NCI-H748 (cell line): Measurements from ENCODE around the gene HNRNPM.
"Not testable (repeated sequence)": the region's sequence is repeated elsewhere in the genome, so short reads cannot be mapped to it uniquely, and the experiment has no call there.

Experiments
- DNase-seq: peaks from one replicate; lab custom pipeline; 2025; ENCODE audit not compliant: unreplicated experiment; lab: John Stamatoyannopoulos, UW

Gene HNRNPM, protein sequence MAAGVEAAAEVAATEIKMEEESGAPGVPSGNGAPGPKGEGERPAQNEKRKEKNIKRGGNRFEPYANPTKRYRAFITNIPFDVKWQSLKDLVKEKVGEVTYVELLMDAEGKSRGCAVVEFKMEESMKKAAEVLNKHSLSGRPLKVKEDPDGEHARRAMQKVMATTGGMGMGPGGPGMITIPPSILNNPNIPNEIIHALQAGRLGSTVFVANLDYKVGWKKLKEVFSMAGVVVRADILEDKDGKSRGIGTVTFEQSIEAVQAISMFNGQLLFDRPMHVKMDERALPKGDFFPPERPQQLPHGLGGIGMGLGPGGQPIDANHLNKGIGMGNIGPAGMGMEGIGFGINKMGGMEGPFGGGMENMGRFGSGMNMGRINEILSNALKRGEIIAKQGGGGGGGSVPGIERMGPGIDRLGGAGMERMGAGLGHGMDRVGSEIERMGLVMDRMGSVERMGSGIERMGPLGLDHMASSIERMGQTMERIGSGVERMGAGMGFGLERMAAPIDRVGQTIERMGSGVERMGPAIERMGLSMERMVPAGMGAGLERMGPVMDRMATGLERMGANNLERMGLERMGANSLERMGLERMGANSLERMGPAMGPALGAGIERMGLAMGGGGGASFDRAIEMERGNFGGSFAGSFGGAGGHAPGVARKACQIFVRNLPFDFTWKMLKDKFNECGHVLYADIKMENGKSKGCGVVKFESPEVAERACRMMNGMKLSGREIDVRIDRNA

DNA sequence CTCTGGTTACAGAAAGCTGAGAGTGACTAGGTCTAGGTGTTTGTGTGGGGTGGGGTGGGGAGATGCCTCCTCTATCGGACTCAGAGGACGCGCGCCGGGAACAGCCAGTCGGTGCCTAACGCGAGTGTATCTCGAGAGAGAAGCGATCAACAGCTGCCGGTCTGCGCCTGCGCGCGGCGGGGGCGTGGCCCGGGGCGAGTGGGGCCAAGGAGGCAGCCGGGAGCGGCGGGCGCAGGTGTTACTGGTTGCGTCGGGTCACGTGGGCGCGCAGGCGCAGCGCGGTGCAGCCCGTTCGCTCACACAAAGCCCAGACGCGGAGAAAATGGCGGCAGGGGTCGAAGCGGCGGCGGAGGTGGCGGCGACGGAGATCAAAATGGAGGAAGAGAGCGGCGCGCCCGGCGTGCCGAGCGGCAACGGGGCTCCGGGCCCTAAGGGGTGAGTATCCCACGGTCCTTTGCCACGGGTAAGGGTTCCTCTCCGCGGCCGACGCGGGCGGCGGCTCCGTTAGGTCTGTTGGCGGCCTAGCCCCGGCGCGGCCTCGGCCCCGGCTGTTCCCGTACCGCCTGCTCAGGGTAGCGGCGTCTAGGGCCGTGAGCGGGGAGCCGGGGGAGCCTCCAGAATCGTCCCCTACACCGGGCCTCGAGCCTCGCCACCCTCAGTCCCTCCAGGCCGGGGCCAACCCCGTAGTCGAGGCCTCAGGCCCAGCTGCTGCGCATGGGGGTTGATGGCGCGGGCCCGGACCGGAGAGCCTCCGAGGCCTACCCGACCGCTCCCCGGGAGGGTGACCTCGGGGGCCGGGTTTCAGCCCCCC lies at the start of gene HNRNPM:
Gene HNRNPM, plus strand, starts transcription at position 299 of the 811 bp plus-strand sequence. Its CDS starts 24 bp downstream, at position 323.
- DNase-seq = peak; percentile 97

DNA sequence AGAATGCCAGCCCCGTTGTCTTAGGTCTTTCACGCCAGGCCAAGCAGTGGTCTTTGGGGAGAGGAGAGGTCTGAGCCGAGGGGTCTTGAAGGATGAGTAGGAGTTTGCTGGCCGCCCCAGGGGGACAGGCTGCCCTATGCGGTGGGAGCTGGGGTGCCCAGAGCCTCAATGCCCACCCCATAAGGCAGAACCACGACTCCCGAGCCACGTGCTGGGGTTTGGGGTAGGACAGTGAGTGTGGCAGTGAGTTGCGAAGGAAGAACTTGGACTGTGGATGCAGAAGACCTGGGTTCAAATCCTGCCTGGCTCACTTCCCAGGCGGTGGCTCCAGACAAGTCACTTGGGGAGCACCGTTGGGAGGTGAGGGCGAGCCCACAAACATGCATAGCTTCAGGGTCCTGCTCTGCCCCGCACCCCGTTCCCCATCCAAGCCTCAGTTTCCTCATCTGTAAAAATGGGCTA lies 49.1 kb upstream of the HNRNPM start:
- no peak for DNase-seq

DNA sequence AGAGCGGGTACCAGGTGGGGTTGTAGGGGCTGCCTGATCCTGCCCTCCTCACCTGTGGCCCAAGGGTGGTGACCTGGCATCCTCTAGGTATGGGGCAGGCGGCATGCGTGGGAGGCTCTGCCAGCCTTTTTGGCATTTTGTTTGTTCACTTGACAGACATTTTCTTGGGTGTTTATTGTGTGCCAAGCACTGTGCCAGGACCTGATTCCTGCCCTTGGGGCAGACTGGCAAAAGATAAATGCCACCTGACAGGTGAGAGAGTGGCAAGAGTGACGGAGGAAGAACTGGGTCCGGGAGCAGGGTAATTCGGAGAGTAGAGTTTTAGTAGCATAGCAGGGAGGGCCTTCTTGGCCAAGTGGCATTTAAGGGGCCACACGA lies 48.6 kb upstream of the HNRNPM start:
- no peak for DNase-seq

DNA sequence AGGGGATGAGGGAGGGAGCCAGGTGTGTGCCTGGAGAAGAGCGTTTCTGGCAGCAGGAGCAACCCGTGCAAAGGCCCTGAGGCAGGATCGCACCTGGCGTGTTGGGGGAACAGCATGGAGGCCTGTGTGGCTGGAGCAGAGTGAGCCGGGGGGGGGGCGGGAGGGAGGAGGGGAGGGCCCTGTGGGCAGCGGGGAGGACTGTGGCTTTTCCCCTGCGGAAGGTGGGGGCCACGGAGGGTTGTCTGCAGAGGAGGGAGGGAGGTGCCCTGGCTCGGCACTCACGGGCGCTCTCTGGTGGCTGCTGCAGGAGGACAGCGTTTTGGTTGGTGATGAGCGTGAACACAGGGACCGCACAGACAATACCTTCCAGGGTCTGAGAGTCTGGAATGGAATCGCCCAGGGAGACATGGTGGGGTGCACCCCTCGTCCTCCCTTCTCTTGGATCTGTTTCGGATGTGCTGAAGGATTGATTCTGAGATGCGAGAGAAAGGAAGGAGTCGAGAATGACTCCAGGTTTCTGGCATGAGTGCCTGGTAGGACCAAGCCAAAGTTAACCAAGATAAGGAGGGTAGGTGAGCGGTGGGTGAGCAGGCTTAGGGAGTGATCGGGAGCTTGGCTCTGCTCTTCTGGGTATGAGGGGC lies 48.1 kb upstream of the HNRNPM start:
- no peak for DNase-seq

DNA sequence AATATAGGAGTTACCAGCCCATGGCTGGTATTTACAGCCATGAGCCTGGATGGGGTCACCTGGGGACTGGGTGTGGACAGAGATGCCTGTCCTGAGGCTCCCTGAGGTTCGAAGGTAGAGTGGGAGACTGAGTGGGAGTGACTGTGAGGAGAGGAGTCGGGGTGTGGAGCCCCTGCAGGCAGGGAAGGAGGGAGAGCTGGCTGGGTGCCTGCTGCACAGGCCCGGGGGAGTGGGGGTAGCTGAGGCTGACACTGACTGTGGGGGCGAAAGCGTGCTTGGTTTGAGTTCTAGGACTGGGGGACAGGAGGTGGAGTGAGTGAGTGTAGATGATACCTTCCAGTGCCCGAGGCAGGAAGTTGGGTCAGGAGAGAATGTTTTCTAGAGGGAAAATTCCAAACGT lies 47.5 kb upstream of the HNRNPM start:
- no peak for DNase-seq

DNA sequence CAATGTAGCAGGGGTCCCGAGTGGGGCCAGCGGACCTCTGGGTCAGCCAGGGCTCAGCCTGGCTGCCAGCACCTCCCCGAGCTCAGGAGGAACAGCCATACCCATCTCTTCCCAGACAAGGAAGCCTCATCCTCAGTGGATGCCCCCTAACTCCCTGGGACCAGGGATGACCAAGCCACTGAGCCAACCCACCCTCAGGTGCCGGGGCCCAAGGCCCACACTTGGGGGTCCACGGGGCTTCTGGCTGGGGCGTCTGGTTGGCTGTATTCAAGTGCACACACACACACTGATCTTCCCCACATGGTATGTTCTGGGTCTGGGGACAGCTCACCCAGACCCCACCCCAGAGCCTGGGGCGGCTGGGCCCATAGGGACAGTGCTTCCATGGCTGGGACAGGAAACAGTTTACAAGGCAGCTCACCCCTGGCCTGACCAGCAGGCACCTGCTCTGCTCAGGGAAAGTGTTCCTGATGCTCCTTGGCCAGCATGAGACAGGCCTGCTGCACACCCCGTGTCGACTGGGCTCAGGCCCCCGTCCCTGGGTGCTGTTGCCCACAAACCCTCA lies 46.9 kb upstream of the HNRNPM start:
- no peak for DNase-seq

DNA sequence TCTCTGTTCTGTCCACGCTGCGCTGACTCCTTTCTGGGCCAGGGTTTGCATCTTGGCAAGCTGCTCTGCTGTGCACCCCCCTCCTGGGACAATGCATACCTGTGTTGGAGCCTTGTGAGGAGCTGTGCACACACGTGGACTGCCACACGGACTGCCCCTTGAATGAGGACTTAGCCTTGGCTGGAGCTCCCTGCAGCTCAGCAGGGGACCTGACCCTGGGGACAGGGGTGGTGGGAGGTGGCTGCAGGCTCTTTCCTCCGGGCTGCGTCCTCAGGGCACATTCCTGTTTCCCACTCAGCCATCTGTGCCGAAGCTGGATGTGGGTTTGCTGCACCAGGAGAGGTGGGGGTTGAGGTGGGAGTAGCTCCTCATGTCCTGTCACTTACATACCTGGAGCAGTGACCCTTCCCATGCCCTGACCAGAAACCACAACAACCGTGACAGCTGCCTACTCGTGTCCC lies 46.4 kb upstream of the HNRNPM start:
- DNase-seq = no peak

DNA sequence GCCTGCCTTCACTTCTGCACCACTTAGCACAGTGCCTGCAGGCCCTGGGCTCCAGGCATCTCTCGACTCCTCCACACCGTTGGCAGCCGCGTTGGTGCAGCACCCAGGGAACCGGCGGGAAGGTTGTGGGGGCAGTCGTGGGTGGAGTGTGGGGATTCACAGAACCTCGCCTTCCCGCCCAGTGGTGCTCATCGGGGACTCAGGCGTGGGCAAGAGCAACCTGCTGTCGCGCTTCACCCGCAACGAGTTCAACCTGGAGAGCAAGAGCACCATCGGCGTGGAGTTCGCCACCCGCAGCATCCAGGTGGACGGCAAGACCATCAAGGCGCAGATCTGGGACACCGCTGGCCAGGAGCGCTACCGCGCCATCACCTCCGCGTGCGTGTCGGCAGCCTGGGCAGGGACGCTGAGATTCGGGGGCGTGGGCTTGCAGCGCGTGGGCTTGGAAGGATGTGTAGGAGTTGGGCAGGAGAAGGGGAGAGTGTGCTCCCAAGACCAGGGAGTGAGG lies 45.0 kb upstream of the HNRNPM start:
- DNase-seq = no peak

DNA sequence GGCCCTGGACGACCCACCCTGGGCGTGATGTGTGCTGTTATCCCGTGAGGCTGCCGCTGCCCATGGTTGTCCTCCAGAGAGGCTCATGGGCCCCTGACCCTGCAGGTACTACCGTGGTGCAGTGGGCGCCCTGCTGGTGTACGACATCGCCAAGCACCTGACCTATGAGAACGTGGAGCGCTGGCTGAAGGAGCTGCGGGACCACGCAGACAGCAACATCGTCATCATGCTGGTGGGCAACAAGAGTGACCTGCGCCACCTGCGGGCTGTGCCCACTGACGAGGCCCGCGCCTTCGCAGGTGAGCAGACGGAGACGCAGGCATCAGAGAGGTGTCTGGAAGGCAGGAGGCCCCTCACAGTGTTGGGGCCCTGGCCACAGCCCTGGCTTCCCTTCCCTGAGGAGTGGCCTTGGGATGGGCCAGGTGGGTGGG lies 42.8 kb upstream of the HNRNPM start:
- DNase-seq = no peak

DNA sequence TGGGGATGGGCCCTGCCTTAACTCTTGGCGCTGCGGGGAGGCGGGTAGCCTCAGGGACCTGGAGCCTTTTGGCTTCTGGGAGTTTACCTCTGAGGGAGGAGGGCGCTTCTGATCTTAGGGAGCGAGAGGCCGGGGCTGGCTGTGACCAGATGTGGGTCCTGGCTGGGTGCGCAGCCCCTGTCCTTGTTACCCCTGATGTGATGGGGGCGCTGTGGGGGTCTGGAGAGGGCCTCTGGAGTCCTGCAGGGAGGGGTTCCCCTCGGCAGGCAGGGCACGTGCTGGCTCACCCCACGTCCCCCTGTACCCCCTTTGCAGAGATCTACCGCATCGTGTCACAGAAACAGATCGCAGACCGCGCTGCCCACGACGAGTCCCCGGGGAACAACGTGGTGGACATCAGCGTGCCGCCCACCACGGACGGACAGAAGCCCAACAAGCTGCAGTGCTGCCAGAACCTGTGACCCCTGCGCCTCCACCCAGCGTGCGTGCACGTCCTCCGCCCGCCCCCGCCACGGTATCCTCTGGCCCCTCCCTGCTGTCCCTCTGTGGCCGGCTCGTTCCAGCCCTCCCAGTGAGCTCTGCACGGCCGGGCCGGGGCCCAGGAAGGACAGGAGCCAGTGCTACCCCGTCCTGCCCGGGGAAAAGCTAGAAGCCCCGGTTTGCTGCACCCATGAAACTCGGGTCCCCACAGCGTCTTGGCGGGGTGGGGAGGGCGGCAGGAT lies 41.5 kb upstream of the HNRNPM start:
- no peak for DNase-seq

DNA sequence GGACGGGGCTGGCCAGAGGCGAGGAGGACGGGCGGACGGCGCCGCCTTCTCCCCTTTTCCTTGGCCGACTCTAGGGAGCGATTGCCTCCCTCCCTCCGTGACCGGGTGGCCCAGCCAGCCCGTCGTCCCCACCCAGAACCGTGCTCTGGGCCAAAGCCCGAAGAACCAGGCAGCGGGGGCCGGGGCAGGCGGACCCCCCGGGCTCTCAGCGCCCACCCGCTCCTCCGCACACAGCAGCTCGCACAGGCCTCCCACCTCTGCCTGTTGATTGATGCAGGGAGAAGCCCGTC lies 41.0 kb upstream of the HNRNPM start:
- no peak for DNase-seq

DNA sequence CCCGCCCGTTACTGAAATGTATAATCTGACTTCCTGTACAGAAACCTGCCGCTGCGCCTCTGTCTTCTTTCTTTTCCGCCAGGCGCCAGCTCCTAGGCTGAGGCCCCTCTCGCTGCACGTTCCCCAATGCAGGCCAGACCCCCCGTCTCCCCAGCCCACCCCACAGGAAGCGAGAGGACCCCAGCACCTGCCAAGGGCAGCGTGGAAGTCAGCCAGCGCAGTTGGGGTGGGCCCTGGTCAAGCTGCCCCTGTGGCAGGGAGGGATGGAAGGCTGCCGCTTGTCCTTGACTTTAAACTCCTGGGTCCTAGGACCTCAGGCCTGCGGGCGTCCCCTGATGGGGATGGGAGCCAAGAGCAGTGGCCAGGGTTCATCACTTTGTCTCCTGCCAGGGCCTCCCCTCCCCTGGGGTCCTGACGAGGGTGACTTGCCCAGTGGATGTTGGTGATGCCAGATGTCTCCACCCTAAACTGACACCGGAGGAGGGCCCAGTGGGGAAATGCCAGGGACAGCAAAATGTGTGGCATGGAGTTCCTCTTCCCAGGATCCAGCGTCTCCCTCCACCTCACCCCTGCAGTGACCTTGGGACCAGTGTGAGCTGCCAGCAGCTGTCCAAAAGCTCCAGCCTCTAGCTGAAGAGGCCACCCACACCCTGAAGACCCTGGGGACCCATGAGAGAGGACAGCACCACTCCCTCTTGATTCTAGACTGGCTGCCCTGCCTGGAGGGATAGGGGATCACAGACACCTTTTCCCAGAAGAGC lies 40.2 kb upstream of the HNRNPM start:
- DNase-seq = no peak

DNA sequence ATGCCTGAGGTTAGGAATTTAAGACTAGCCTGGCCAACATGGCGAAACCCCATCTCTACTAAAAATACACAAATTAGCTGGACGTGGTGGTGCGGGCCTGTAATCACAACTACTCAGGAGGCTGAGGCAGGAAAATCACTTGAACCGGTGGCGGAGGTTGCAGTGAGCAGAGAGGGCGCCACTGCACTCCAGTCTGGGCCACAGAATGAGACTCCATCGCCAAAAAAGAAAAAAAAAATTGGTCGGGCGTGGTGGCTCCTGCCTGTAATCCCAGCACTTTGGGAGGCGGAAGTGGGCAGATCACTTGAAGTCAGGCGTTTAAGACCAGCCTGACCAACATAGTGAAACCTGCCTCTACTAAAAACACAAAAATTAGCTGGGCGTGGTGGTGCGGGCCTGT lies 34.1 kb upstream of the HNRNPM start:
- not testable (repeated sequence) for DNase-seq

DNA sequence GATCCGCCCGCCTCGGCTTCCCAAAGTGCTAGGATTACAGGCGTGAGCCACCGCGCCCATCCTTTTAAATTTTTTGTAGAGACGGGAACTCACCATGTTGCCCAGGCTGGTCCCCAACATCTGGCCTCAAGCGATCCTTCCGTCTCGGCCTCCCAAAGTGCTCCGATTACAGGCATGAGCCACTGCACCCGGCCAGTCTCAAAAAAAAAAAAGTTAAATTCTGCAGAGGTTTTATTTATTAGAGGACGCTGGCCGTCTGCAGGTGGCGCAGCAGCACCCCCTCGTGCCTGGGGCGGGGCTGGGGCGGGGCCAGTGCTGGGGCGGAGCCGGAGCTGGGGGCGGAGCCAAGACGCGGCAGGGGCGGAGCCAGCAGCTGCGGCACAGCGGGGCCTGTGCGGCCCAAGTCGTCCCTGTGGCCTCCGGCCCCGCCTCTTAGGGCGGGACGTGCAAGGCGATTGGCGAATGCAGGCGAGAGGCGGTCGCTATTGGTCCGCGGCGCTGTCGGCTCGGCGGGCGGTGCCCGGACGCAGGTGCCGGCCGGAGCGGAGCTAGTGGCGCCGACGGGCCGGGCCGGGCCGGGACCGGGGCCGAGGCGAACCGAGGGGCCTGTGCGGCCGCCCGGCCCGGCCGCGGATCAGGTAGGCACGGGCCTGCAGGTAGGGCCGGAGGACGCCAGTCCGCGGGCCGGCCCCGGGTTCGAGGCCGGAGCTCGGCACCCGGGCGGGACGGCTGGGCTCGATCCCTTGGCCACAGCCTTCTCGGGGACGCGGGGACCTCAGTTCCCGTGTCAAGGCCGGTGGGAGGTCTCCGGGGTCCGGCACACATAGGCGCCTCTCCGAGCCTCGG lies 31.8 kb upstream of the HNRNPM start, which contains the start of gene MARCHF2:
Gene MARCHF2, plus strand, starts transcription at position 523 of the 846 bp plus-strand sequence. CDS start 8,536 bp downstream, outside the sequence.
- DNase-seq = peak; percentile 93

DNA sequence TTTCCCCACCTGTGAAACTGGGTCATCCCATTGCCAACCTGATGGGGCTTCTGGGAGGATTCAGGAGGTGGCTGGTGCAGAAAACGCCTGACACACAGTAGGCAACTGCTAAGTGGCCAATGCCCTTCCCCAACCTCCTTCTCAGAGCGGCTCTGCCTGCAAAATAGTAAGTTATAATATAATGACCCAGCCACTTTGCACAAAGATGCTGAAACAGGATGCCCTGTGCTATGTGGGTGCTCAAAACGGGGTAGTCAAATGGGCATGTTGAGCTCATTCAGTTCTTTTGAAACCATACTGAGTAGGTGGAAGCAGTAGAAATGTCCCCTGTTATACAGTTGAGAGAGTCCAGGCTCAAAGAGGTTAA lies 31.2 kb upstream of the HNRNPM start:
- no peak for DNase-seq

DNA sequence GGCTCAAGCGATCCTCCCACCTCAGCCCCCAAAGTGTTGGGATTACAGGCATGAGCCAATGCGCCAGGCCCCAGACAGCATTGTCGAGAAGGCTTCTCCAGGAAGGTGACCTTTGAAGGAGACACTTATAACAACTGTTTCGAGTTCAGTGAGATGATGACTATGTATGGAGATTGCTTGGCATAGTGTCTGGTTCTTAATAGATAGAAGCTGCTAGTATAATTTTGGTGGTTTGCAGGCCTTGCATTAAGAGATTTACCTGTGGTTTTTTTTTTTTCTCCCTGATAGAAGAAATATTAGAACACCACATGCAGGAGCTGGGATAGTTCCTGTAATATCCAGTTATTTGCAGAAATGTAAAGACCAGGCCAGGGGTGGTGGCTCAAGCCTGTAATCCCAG lies 28.0 kb upstream of the HNRNPM start:
- DNase-seq = no peak

DNA sequence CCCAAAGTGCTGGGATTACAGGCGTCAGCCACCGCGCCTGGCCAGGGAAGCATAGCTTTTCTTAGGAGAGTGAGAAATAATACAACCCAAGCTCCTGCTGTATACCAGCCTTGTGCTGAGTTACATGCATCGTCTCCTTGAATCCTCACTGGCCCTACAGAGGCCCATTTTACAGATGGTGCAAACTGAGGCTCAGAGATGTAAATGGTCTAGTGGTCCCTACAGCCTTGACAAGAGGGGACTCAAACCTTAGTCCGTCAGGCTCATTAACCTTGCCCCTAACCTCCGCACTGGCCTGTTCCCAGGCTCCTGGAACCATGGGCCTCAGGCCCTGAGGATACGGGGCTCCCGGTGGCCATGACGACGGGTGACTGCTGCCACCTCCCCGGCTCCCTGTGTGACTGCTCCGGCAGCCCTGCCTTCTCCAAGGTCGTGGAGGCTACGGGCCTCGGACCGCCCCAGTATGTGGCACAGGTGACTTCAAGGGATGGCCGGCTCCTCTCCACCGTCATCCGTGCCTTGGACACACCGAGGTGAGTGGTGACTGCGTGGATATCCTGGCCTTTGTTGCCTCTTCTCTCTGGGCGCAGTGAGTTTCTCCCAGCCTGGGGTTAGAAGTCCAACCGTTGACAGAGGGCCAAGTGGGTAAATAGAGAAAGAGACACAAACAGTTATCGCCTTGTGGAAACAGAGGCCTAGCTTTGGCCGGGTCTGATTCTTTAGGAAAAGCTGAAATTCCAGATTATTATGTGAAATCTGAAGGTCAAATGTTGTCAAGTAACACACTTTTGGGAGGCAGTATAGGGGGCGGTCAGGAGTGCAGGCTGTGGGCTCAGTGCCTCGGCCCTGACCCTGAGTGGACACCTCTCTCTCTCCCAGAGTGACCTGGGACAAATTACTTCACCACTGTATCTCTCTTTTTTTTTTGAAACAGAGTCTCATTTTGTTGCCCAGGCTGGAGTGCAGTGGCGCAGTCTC lies 23.0 kb upstream of the HNRNPM start:
- DNase-seq = no peak
